Activated CD8-positive, alpha-beta memory T cell treated with anti-CD3 and anti-CD28 coated beads, Interleukin-2, amount 50 U/mL, for 1 hour (primary cell): ENCODE results near the gene KLHDC7B.

Experiments used
- DNase-seq: peaks from one replicate; pipeline ENCODE4 v3.0.0-alpha.2; 2020; ENCODE audit errors: extremely low read depth

The KLHDC7B gene

DNA sequence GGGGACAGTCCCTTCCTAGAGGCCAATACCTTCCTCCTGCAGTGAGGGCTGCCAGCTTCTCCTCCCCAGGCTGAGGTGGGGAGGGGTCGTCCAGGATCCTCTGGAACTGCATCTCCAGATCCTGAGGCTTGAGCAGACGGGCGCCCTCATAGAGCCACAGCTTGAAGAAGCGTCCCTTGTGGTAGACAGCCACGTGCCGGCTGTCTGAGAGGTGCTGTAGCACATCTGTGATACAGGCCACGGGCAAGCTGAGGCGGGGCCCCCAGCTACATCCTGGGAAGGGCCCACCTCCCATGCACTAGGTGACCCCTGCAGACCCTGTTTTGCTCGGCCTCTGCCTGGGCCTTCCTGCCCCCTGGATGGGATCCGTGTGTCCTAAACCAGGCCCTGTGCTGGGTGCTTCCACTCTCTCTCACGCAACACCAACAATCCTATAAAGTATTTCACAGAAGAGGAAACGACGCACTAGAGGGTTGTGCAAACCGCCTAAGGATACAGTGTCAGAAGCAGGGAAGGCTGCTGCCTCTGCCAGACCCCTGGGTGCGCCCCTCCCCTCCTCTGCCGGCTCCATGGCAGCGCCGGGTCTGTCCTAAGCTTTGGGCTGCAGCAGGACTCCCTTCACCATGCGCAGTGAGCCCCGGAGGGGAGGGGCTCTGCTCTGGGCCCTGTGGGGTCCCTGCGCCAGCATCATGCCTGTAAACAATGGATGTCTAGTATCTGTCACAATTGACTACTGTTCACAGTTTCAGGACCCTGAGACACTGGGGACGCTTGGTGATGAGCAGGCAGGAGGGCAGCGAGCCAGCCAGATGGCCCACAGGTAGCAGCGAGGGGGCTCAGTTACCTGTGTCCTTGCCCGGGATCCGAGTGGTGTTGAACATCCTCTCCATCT is 28.0 kb downstream of the KLHDC7B start:
- no peak for DNase-seq

DNA sequence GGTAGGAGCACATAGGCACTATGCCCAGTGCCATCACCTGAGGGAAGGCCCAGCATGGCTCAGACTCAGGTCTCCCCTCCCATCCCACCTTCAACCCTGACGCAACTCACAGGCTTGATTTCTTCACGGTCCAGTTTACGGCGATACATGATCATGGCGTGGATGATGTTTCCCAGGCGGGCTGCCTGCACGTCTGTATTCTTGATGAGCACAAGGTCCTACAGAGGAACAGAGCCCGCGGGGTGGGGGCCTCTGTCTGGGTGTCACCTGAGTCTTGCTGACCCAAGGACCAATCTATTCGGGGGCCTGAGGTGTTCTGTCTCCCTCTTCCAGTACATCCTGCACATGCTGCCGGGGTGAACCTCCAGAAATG is 28.7 kb downstream of the KLHDC7B start:
- no peak for DNase-seq

DNA sequence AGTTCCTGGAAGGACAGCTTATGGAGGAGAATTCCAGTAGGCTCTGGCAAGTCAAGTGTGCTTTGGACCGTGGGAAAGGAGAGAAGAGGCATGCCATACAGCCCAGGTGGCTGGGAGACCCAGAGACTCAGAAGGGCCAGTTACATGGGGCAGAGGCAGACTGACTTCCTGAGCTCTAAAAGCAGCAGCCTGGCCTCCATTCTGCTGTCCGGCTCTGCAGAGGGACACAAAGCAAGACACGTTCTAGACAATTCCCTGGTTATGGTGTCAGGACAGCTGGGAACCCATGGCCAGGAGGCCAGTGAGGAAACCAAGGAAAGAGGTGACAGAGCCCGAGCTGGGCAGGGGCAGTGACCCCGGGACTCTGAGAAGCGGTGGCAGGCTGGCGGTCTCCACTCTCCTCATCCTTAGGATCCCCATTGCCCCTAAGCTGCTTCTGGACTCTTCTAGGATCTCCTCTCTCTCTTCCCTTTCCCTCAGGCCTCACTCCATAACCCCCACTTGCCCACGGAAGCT is 29.8 kb downstream of the KLHDC7B start:
- DNase-seq = no peak

DNA sequence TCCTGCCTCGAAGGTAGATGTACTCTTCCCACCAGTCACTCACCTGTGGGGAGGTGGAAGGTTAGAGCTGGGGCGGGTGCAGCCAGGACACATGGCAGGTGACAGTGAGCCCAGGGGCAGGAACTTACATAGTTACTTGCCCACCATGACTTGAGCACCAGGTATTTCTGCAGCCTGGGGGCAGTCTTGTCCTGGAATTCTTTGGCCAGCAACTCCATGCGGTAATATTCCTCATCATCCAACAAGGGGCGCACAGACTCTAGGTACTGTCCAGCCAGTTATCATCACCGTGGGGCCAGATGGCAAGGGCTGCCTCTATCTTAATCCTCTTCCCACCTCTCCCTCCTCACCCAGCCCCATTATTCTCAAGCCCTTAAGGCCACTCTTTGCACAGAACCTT is 30.4 kb downstream of the KLHDC7B start:
- DNase-seq = no peak

DNA sequence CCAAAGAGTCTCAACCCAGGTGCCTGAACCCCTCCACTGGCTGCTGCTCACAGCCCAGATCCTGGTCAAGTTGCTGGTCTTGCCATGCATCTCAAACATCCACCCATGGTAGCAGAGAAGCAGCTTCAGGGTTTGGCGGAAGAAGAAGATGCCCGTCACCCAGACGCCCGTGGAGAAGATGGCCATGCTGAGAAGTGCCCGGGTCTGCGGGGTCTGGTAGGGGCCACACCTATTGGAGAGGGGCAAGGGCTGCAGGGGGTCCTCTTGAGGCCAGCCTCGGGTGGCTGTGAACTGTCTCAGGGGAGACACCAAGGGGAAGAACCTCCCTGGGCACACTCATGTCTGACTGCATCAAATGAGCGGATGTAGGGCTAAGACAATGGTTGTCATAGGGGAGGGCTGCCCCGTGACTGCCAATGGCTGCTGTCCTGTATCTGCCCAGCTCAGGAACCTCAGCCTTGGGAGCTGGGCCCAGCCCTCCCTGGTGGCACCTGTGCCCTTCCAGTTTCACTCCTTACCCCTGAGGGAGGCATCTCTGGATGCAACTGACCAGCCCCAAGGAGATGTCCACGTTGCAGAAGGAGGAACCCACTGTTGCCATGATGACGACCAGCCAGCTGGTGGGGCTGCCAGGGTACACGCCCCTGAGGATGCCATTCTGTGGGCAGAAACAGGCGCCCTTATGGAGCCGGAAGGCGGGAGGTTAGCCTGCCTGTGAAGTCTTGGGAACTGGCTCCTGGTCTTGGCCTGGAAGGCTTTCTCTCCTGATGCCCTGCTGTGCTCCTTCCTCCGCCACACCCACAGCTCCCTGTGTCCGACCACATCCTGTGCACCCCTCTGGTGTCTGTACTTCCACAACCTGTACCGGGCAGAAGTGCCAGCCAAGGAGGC is 31.4 kb downstream of the KLHDC7B start:
- DNase-seq = no peak

DNA sequence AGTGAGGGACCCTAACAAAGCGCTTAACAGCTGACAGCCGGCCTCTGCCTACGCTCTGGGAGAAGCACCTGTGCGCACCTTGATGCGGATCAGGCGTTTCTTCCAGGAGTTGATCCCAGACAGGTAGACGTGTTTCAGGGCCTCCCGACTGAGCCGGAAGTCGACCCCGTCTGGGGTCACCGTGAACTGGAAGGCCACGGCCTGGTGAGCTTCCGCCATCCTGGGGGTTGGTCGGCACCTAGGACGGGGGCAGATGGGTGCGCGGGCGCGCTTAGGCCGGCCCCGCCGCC is 31.9 kb downstream of the KLHDC7B start:
- DNase-seq = no peak

DNA sequence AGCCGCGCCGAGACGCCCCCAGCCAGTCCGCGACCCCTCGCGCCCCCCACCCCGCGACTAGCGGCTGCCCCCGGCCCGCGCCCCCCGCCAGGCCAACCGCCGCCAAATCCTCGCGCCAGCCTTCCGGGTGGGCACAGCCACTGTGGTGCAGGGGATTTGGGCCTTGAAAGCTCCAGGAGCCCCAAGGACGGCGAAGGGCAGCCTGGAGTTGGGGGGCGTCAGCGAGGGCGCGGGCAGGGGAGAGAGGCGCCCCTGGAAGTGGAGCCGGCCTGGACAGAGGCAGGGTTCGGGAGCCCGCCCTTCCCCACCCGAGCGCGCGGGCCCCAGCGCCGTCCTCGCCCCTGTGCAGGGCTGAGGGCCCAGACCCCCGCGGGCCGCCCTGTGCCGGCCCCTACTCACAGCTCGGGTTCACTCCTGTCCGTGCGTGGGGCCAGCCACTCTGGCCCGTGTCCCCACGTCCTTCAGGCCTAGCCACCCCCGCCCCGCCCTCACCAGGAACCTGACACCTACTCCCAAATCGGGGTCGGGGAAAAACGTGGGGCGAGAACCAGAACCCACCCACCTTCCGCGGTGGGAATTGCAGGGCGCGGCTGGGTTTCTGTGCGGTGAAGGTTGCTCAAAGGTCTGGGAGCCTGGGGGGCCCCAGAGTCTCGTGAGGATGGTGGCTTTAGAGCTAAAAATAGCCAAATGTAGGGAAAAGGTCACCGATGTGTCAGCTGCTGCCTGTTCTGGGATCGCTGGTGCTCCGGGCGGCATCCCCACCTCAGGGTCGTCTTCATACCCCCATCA is 32.5 kb downstream of the KLHDC7B start, which contains the start of gene CPT1B:
CPT1B (minus strand) TSS at position 441 of the 789 bp plus-strand sequence. CDS start 512 bp downstream, outside the sequence.
- no peak for DNase-seq

DNA sequence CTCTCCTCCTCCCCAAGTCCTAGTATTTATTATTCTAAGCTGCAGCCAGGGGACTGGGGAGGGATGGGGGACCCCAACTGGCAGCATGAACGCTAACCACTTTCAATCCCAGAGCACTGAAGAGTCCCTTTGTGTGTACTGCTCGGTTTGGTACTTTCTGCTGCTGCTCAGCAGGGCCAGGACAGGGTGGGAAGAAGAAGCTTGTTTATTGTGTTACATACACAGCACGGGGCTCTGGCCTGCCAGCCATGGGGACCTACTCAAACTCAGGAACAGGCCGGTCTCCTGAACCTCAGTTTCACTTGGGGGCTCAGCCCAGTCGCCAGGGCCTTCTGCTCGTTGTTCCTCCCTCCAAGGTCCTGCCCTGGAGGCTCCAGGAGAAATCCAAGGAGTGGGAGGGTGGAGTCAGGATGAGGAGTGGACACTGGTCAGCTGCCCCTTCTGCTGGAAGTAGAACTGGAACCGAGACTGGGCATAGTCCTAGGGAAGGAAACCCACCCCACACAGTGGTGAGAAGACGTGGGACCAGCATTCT is 33.1 kb downstream of the KLHDC7B start:
- no peak for DNase-seq

DNA sequence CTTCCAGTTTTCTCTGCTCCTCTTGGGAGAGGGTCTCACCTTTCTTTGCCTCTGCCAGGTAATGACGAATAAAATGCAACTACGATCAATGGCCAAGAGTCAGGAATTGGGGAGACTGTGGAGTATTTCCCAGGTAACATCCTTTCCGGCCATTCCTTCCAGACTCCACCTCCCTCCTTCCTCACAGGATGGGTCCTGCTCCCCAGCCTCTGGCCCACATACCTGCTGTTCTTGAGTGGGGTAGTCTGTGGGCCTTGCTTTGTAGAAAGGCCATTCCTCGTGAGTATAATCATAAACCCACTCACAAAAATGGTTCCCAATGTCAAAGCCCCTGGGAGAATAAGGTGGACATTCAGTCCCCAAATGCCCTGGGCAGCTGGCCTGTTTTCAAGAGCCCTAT is 34.1 kb downstream of the KLHDC7B start:
- DNase-seq = no peak

DNA sequence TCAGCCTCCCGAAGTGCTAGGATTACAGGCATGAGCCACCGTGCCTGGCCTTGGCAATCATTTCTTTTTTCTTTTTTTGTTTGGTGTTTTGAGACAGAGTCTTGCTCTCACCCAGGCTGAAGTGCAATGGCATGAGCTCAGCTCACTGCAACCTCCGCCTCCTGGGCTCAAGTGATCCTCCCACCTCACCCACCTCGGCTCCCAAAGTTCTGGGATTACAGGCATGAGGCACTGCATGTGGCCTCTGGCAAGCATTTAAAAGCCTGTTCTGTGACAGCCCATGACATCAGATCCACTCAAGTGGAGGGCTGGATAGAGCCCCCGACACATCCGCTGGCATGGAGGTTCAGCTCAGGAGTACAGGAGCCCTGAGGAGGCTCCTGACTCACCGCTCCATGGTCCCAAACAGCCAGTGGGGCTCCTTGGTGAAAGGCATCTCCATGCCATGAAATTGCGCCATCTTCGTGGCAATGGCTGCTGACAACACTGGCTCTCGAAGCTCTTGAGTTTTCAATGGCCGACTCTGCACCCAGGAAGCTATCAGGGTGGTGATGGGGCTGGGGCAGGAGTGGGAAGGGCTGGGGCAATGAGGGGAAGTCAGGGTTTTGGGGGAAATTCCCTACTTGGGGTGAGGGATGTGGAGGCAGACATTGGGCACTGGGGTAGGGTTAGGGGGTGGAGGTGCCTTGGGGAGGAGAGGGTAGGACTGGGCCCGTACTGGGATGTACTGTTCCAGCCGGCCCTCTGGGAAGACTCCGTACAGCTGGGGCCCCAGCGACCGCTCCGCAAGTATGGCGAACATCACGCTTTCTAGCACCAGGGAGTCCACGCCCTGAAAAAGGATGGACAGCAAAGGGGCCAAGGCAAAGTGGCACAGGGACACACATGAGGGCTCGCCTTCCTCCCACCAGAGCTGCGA is 35.6 kb downstream of the KLHDC7B start:
- DNase-seq = no peak

DNA sequence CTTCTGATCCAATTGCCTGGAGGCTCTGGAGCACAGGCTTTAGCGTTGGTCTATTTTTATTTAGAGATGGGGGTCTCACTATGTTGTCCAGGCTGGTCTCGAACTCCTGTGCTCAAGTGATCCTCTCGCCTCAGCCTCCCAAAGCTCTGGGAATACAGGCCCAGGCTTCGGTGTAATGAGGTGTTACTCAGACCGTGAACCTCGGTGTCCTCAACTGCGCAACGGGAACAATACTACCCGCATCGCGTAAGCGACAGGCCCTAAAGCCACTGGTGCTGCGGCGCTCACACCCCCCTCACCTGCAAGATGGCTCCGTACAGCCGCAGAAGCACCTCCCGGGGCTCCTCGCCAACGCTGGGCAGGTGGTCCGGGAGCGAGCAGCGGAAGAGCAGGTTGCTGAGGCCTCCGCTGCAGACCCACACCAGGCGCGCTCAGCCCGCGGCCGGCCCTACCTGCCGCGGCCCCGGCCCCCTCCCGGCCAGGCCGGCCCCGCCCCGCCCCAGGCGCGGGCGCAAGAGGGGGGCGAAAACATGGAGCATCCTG is 36.3 kb downstream of the KLHDC7B start:
- DNase-seq = no peak

DNA sequence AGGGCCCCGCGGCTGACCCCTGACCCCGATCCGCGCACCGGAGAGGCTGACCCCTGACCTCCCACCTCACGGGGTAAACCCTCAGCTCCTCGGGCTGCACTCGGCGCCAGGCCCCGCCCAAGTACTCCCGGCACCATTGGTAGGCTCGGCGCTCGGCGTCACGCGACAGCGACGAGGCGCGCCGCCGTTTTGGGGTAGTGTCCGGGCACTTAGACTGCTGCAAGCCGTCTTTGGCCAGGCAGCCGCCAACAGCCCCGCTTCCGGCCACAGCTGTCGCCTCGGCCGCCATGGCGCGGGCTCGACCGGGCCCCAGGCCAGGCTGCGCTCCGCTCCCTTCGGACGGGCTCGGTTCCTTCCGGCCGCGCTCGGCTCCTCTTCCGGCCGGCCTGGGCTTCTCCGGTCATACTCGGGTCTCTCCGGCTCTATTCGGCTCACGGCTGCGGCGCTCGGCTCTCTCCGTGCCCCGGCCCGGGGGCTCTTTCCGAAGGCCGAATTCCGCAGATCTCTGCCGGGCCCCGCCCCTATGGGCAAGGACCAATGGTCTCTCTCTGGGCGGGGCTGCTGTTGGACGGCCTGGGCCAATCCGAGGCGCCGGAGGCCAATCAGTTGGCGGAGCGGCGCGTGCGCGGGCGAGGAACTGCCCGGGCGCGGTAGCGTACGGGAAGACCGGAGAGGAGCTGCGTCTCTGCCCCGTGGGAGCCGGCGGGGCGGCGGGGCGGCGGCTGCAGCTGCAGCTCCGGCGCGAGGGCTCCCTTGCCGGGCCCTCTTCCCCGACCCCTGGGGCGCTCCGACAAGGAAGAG is 37.0 kb downstream of the KLHDC7B start, which contains the start of gene CHKB:
CHKB (minus strand) TSS at position 357 of the 801 bp plus-strand sequence; CDS start at position 289, 68 bp downstream.
- peak; percentile 95 for DNase-seq

DNA sequence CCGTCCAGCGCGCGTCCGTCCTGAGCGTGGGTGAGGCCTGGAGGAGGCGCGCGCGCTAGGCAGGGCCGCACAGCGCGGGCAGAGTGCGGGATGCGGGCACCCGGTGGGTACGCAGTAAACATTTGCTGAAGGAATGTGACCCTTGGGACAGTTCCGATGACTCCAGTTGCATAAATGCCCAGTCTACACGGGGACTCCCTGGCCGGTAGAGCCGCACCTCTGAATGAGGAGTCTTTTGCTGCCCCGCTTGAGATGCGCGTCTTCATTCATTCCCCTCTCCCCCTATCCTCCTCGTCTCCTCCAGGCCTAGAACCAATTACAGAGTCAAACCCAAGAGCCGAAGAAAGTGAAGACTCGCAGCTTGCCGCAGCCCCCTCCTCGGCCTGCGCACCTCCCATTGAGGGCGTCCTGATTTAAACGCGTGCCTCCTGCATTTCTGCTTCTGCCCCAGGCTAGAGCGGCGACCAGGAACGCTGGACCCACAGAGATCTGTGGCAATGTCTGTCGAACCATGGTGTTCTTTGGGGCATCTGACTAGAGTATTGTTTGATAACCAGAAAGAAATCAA is 37.7 kb downstream of the KLHDC7B start:
- no peak for DNase-seq

DNA sequence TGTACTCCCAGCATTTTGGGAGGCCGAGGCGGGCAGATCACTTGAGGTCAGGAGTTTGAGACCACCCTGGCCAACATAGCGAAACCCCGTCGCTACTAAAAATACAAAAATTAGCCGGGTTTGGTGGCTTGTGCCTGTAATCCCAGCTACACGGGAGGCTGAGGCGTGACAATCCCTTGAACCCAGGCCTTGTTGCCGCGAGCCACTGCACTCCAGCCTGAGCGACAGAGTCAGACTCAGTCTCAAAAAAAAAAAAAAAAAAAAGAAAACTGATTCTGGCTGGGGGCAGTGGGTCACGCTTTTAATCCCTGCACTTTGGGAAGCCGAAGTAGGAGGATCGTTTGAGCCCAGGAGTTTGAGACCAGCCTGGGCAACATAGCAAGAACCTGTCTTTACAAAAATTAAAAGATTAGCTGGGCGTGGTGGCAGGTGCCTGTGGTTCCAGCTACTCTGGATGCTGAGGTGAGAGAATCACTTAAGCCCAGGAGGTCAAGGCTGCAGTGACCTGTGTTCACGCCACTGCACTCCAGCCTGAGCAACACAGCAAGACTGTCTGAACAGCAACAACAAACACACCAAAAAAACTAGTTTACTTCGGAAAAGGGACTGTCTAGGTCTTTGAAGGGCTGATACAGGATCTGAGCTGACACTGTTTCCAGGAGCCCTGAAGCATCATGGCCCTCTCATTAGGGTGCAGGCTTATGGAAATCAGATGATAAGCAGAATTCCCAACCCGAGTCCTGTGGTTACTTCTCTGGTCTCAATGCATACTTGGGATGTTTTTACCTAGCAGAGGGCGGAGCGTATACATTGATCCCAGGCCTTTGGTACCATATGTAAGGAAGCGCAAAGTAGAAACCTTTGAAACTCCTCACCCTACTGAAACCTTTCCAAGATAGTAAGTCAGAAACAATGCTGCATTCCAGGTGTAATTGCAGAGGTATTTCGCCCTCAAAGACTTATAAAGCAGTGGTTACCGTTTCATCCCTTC is 38.7 kb downstream of the KLHDC7B start:
- DNase-seq = no peak

DNA sequence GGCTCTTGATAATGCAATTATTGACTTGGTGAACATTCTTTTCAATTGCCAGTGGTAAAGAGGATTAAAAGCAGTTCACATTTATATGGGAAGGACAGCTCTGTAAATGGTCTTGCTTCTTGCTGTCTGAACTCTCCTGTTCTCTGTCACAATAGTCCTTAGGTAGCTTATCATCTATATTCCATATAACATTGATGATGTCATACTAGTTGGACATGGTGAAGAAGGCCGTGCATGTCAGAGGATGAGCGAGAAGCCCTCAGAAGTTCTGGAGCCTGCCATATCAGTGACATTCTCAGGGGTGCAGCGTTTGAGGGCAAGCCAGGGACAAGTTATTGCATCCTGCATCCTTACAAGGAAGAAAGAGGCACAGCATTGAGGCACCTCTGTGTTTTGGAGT is 39.5 kb downstream of the KLHDC7B start:
- no peak for DNase-seq

DNA sequence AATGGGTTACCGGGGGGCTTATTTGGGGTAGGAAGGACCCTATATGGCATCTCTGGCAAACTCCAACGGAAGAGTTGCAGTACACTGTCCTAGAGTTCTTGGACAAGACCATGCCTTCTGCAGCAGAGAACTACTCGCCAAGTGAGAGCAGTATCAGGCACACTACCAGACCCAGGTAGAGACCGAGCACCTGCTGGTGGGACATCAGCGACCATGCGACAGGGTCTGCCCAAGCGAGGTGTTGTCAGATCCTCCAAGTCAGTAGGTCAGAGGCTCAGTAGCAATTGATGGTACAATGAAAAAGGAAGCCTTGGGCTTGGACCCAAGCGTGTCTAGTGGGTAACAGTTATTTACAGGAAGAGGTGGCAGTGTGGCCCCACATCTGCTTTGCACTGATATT is 40.1 kb downstream of the KLHDC7B start:
- DNase-seq = no peak

DNA sequence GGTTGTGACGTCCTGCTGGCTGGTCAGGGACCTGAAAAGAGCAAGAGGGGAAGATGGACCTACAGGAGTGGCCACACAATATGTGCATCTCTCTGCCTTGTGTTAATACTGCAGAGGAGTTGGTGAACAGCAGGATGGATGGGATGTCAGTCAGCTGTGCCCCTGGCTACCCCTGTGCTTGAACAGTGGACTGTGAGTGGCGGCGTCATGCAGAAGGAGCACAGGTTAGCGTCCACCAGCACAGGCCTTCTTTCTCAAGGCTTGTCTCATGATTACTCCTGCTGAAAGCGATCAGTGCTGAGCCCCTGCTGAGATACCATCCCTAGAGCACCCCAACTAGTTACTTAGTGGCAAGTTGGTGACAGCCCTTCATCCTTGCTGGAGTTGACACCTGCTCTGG is 40.7 kb downstream of the KLHDC7B start:
- no peak for DNase-seq

DNA sequence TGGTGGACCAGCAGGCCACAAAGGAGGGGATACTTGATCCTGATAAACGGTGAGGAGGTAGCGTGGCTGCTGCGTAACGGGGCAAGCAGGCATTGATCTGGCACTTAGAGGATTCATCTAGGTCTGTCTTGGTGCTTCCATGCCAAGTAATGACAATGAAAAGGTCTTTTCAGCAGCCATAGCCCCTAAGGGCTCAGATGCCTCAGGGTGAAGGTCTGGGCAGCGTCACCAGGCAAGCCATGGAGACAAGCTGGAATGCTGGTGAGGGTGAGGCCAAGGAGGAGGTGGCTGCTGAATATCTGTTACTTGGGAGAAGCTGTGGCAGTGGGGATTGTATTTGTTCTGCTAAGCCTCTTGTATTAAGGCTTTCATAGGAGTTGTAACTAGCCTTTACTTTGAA is 41.7 kb downstream of the KLHDC7B start:
- no peak for DNase-seq
